ENCODE data around the gene SRRM2. TPM values are rescaled to one million over a fixed set of nuclear protein-coding genes. Genes with fewer than 3 reads are reported as not detected.

SRRM2 gene
- total RNA-seq, 1 donor from 2014 or later, result 409 TPM

DNA sequence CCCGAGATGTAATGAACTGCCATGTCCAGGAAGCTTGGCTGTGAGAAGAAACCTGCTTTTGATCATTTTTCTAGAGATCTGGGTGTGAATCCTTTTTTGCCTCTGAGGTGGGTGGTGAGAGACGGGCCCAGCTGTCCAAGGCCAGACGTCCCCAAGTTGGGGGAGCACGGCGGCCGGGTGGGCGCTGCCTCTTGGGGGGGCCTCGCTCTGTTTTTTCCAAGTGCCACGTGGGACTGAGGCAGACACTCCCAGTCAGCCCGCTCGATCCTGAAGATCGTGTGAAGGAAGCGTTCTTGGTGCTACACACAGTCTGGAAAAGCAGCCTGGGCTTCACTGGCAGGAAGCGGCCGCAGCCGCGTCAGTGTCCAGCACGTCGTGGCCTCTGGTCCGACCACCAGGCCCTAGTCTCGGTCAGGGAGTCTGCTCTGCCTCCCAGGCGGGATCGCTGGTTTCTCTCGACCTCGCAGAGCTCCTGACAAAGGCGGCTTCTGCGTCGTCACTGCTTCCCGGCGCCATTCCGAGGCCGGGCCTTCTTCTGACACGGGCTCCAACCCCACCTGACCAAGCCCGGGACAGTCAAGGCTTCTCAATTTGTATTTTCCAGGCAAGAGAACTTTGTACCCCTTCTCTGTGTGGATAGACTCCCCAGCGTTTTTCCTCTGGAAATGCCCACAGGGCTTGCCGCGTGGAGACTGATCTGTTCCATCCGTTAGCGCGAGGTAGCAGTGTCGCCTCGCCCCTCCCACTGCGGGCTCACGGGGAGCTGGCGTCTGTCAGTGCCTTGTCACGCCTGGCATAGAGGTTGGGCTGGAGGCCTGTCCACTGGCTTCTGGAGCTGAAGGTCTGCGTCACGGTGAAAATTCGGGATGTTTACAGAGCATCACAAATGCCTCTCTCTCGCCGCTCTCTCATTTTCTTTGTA lies 44.8 kb upstream of the SRRM2 start:
- peaks cover 1% of the 10 kb centered on the region for H3K36me3 Mint-ChIP-seq (ENCODE audit: low read depth, unreplicated experiment)
- Histone ChIP-seq H3K4me2 (ENCODE audit: low read length) (no peak overlapping the region), H3K4me3 (ENCODE audit: insufficient read depth, low read depth, low read length) (no peak overlapping the region), H3K4me1 (ENCODE audit: insufficient read depth, low read length) (no peaks in the 10 kb centered on the region), H3K36me3 (ENCODE audit: insufficient read depth, low read length) (peaks cover 7% of the 10 kb centered on the region), H3K9ac (ENCODE audit: low read length) (no peak overlapping the region), H3K27ac (ENCODE audit: low read depth, low read length) (no peak overlapping the region), H4K20me1 (ENCODE audit: insufficient read depth, low read length) (peaks cover 61% of the 10 kb centered on the region), H3K9me3 (ENCODE audit: insufficient read depth, low read depth, low read length) (no peaks in the 10 kb centered on the region), H3K27me3 (ENCODE audit: insufficient read depth, low read length) (no peaks in the 10 kb centered on the region), H3K79me2 (ENCODE audit: insufficient read depth, low read length) (peaks cover 5% of the 10 kb centered on the region), H2AFZ (ENCODE audit: low read depth, low read length) (no peak overlapping the region)
- no peaks in the 10 kb centered on the region for H3K4me1 Mint-ChIP-seq (ENCODE audit: low read depth, unreplicated experiment)
- no peak for DNase-seq (ENCODE audit: low read depth)
- no peaks in the 10 kb centered on the region for H3K9me3 Mint-ChIP-seq (ENCODE audit: unreplicated experiment)
- no peaks in the 10 kb centered on the region for H3K27me3 Mint-ChIP-seq (ENCODE audit: low read depth, unreplicated experiment)
- no peak for FAIRE-seq
- H3K27ac Mint-ChIP-seq (ENCODE audit: unreplicated experiment), result no peak overlapping the region
- no peak overlapping the region for H3K4me3 Mint-ChIP-seq (ENCODE audit: unreplicated experiment)
- TF ChIP-seq, protein P1, sequence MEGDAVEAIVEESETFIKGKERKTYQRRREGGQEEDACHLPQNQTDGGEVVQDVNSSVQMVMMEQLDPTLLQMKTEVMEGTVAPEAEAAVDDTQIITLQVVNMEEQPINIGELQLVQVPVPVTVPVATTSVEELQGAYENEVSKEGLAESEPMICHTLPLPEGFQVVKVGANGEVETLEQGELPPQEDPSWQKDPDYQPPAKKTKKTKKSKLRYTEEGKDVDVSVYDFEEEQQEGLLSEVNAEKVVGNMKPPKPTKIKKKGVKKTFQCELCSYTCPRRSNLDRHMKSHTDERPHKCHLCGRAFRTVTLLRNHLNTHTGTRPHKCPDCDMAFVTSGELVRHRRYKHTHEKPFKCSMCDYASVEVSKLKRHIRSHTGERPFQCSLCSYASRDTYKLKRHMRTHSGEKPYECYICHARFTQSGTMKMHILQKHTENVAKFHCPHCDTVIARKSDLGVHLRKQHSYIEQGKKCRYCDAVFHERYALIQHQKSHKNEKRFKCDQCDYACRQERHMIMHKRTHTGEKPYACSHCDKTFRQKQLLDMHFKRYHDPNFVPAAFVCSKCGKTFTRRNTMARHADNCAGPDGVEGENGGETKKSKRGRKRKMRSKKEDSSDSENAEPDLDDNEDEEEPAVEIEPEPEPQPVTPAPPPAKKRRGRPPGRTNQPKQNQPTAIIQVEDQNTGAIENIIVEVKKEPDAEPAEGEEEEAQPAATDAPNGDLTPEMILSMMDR (IDR thresholded peaks at IDR 0.05; ENCODE audit: insufficient read depth, low read depth, low read length), result no peak
- TF ChIP-seq EZH2 (IDR thresholded peaks at IDR 0.05; ENCODE audit: insufficient read depth, low read length), result no peak

DNA sequence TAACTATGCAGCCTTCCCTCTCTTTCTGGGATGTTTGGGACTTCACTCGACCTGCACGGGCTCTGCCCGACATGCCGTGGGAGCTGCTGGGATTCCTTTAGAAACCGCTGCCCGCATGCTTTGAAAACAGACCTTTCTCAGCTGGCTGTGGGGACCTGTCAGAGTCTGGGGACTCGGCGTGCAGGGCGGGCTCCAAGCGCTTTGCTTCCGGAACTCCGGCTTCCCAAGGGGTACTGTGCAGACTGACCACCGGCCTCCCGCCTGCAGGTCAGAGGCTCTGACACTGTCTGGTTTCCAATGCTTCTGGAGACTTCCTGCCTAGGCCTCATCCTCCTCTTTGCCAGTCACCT lies 44.2 kb upstream of the SRRM2 start:
- Histone ChIP-seq H3K36me3 (ENCODE audit: insufficient read depth, low read length) (peaks cover 7% of the 10 kb centered on the region), H3K27ac (ENCODE audit: low read depth, low read length) (no peak overlapping the region), H3K4me3 (ENCODE audit: insufficient read depth, low read depth, low read length) (no peak overlapping the region), H2AFZ (ENCODE audit: low read depth, low read length) (no peak overlapping the region), H3K4me1 (ENCODE audit: insufficient read depth, low read length) (no peaks in the 10 kb centered on the region), H3K27me3 (ENCODE audit: insufficient read depth, low read length) (no peaks in the 10 kb centered on the region), H3K4me2 (ENCODE audit: low read length) (no peak overlapping the region), H3K9ac (ENCODE audit: low read length) (no peak overlapping the region), H4K20me1 (ENCODE audit: insufficient read depth, low read length) (peaks cover 55% of the 10 kb centered on the region), H3K79me2 (ENCODE audit: insufficient read depth, low read length) (peaks cover 5% of the 10 kb centered on the region), H3K9me3 (ENCODE audit: insufficient read depth, low read depth, low read length) (no peaks in the 10 kb centered on the region)
- TF ChIP-seq, protein P1 (IDR thresholded peaks at IDR 0.05; ENCODE audit: insufficient read depth, low read depth, low read length), result no peak
- no peak for TF ChIP-seq EZH2 (IDR thresholded peaks at IDR 0.05; ENCODE audit: insufficient read depth, low read length)
- Mint-ChIP-seq H3K27ac (ENCODE audit: unreplicated experiment) (no peak overlapping the region), H3K36me3 (ENCODE audit: low read depth, unreplicated experiment) (peaks cover 1% of the 10 kb centered on the region), H3K4me3 (ENCODE audit: unreplicated experiment) (no peak overlapping the region), H3K9me3 (ENCODE audit: unreplicated experiment) (no peaks in the 10 kb centered on the region), H3K27me3 (ENCODE audit: low read depth, unreplicated experiment) (no peaks in the 10 kb centered on the region), H3K4me1 (ENCODE audit: low read depth, unreplicated experiment) (no peaks in the 10 kb centered on the region)
- no peak for DNase-seq (ENCODE audit: low read depth)
- no peak for FAIRE-seq
